ENCODE measurements around the gene BACH2. TPM values are rescaled to one million over a fixed set of nuclear protein-coding genes. Genes with fewer than 3 reads are reported as not detected.

Gene BACH2
- total and polyA plus RNA-seq, 2 experiments from 2014 or later, result under 0.01 TPM; not detected in 1

DNA sequence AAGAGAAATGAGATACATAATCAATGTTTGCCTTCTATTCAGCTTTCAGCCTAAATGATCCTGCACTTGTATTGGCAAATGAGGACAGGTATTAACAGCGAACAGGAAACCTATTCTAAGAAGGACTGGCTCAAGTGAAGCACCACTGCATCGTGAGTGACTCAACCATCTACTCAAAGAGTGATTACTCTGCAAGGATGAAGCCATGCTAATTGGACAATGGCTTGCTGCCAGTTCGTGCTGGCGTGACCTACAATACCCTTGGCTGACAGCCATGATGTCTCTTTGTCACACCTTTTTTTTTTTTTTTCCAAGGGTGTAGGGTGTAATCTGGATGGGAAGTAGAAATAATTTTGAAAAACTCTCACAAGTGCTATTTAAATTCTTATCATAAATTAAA lies 297.5 kb downstream of the BACH2 start:
- Histone ChIP-seq H3K9me2 (ENCODE audit: insufficient read depth) (no peaks in the 10 kb centered on the region), H3K4me3 (no peak overlapping the region), H3K36me3 (ENCODE audit: low read depth) (no peaks in the 10 kb centered on the region), H3K4me1 (ENCODE audit: insufficient read depth) (peaks cover 30% of the 10 kb centered on the region), H3K27ac (no peak overlapping the region), H3K79me2 (ENCODE audit: insufficient read depth) (no peaks in the 10 kb centered on the region), H3K9ac (no peak overlapping the region), H4K20me1 (ENCODE audit: insufficient read depth) (no peaks in the 10 kb centered on the region), H3F3A (ENCODE audit: insufficient read depth) (peaks cover 13% of the 10 kb centered on the region; the same call in 1 of the 2 replicates), H3K4me2 (ENCODE audit: unreplicated experiment) (no peak overlapping the region), H3K9me3 (ENCODE audit: low read depth) (no peaks in the 10 kb centered on the region), H2AFZ (no peak overlapping the region), H3K27me3 (replicated peaks; ENCODE audit: insufficient read depth) (no peaks in the 10 kb centered on the region)
- in situ Hi-C loops (cut with MboI), result no loop called here
- TF ChIP-seq EZH2phosphoT487 (IDR thresholded peaks at IDR 0.05; ENCODE audit: insufficient read depth, low read depth), result no peak
- no peak for TF ChIP-seq EZH2 (IDR thresholded peaks at IDR 0.05; ENCODE audit: insufficient read depth, poor library complexity, severe bottlenecking)
- 27 to 34% methylated on average over 4 of the region's 4 CpGs for WGBS, 2 experiments (ENCODE audit: low coverage in 1 of 2, low lambda C conversion rate in 2 of 2, missing lambda C conversion rate in 2 of 2)
- DNase-seq, result peak; percentile 57

DNA sequence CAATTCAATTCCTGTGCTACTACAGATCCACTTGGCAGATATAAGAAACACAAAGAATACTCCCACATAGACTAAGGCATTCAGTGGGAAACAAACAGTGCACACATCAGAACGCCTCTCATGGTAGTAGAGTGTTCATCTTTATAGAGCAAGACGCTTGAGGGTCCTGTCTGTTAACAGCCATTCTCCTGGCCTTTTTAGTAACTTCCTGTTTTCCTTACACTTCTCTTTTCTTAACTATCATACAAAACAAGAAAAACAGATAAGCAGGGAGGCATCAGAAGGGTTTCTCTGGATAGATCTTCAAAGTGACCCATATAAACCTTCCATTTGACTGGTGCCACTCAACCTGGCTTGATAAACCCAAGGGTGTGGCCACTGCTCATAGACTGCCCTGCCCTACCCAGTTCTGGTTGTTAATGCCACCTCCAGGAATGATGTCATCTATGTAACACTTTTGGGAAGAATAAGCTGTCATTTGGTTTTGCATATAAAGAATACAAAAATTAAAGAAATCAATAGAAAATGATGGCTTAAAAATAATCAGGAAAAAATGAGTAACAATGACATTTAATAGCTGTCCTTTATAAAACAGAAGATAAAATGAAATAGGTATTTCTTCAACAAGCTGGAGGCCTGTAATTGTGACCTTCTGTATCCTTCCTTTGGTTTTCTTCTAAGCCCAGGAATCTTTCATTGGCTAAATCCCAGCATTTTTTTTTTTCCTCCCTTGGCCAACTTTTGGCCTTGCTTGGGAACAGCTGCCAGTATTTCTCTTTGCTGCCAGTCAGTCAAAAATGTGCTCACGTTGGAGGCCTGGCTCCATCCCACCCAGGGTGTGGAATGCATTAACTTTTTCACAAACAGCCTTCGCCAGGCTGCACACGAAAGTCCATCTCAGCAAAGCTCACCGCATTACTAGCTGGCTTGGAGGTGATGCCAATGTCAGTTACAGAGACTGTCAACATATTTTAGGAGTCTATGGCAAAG lies 298.9 kb downstream of the BACH2 start:
- Histone ChIP-seq H4K20me1 (ENCODE audit: insufficient read depth) (no peaks in the 10 kb centered on the region), H3K9ac (no peak overlapping the region), H3K9me2 (ENCODE audit: insufficient read depth) (no peaks in the 10 kb centered on the region), H2AFZ (no peak overlapping the region), H3K27me3 (replicated peaks; ENCODE audit: insufficient read depth) (no peaks in the 10 kb centered on the region), H3K4me2 (ENCODE audit: unreplicated experiment) (no peak overlapping the region), H3F3A (ENCODE audit: insufficient read depth) (peaks cover 10% of the 10 kb centered on the region; the same call in 1 of the 2 replicates), H3K4me1 (ENCODE audit: insufficient read depth) (peaks cover 20% of the 10 kb centered on the region), H3K79me2 (ENCODE audit: insufficient read depth) (no peaks in the 10 kb centered on the region), H3K4me3 (no peak overlapping the region), H3K9me3 (ENCODE audit: low read depth) (no peaks in the 10 kb centered on the region), H3K36me3 (ENCODE audit: low read depth) (no peaks in the 10 kb centered on the region), H3K27ac (no peak overlapping the region)
- WGBS, 2 experiments (ENCODE audit: low coverage in 1 of 2, low lambda C conversion rate in 2 of 2, missing lambda C conversion rate in 2 of 2), result 64% methylated on average over 6 of the region's 6 CpGs
- TF ChIP-seq EZH2 (IDR thresholded peaks at IDR 0.05; ENCODE audit: insufficient read depth, poor library complexity, severe bottlenecking), result no peak
- no peak for TF ChIP-seq EZH2phosphoT487 (IDR thresholded peaks at IDR 0.05; ENCODE audit: insufficient read depth, low read depth)
- in situ Hi-C loops (cut with MboI), result no loop called here
- DNase-seq, result peak; percentile 20

DNA sequence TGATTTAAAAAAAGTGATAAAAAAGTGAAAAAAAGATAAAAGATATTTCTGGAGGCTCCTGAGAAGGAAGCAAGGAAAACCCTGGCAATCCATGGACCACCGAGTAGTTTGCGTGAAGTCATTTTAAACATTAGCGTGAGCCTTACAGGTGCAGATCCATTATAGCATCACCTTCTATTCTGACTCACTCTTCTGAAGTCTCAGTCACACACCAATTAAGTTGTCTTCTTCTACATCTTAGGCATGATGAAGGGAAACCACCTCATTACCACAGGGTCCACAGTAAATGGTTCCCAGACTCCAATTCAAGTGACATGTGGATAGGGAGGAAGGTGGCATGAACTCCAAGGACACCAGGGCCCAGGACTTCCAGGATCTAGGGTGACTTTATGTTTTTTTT lies 303.2 kb downstream of the BACH2 start:
- H2AFZ ChIP-seq, result no peak overlapping the region
- WGBS, 2 experiments (ENCODE audit: low coverage in 1 of 2, low lambda C conversion rate in 2 of 2, missing lambda C conversion rate in 2 of 2), result 97 to 100% methylated on average over 3 of the region's 3 CpGs
- H3K4me1 ChIP-seq (ENCODE audit: insufficient read depth), result peaks cover 29% of the 10 kb centered on the region
- no peaks in the 10 kb centered on the region for H3K27me3 ChIP-seq (replicated peaks; ENCODE audit: insufficient read depth)
- H3K4me2 ChIP-seq (ENCODE audit: unreplicated experiment), result no peak overlapping the region
- no peaks in the 10 kb centered on the region for H3K79me2 ChIP-seq (ENCODE audit: insufficient read depth)
- H3K27ac ChIP-seq, result no peak overlapping the region
- no peaks in the 10 kb centered on the region for H4K20me1 ChIP-seq (ENCODE audit: insufficient read depth)
- no peak for TF ChIP-seq EZH2 (IDR thresholded peaks at IDR 0.05; ENCODE audit: insufficient read depth, poor library complexity, severe bottlenecking)
- TF ChIP-seq EZH2phosphoT487 (IDR thresholded peaks at IDR 0.05; ENCODE audit: insufficient read depth, low read depth), result no peak
- no peak for DNase-seq
- peaks cover 24% of the 10 kb centered on the region for H3F3A ChIP-seq (ENCODE audit: insufficient read depth)
- in situ Hi-C loops (cut with MboI), result no loop called here
- no peaks in the 10 kb centered on the region for H3K36me3 ChIP-seq (ENCODE audit: low read depth)
- no peak overlapping the region for H3K9ac ChIP-seq
- H3K9me3 ChIP-seq (ENCODE audit: low read depth), result no peaks in the 10 kb centered on the region
- H3K9me2 ChIP-seq (ENCODE audit: insufficient read depth), result no peaks in the 10 kb centered on the region
- no peak overlapping the region for H3K4me3 ChIP-seq

DNA sequence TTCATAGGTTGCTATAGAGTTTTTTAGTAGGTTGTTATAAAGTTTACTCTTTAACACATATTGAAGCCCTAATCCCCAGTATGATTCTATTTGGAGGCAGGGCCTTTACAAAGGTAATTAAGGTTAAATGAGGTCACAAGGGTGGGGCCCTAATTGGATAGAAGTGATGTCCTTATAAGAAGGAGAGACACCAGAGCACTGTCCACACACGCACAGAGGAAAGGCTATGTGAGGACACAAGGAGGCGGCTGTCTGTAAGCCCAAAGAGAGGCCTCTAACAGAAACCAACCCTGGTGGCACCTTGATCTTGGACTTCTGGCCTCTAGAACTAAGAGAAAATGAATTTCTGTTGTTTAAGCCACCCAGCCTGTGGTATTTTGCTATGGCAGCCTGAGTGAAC lies 303.8 kb downstream of the BACH2 start:
- no peak overlapping the region for H3K4me3 ChIP-seq
- H3K9me3 ChIP-seq (ENCODE audit: low read depth), result no peaks in the 10 kb centered on the region
- H3K9me2 ChIP-seq (ENCODE audit: insufficient read depth), result no peaks in the 10 kb centered on the region
- H3F3A ChIP-seq (ENCODE audit: insufficient read depth), result peaks cover 25% of the 10 kb centered on the region
- no peak overlapping the region for H2AFZ ChIP-seq
- no peaks in the 10 kb centered on the region for H3K79me2 ChIP-seq (ENCODE audit: insufficient read depth)
- no peak overlapping the region for H3K27ac ChIP-seq
- no peaks in the 10 kb centered on the region for H4K20me1 ChIP-seq (ENCODE audit: insufficient read depth)
- H3K36me3 ChIP-seq (ENCODE audit: low read depth), result no peaks in the 10 kb centered on the region
- H3K4me2 ChIP-seq (ENCODE audit: unreplicated experiment), result no peak overlapping the region
- WGBS, 2 experiments (ENCODE audit: low coverage in 1 of 2, low lambda C conversion rate in 2 of 2, missing lambda C conversion rate in 2 of 2), result 89 to 92% methylated on average over 2 of the region's 2 CpGs
- peaks cover 23% of the 10 kb centered on the region for H3K4me1 ChIP-seq (ENCODE audit: insufficient read depth)
- in situ Hi-C loops (cut with MboI), result no loop called here
- H3K27me3 ChIP-seq (replicated peaks; ENCODE audit: insufficient read depth), result no peaks in the 10 kb centered on the region
- no peak for TF ChIP-seq EZH2phosphoT487 (IDR thresholded peaks at IDR 0.05; ENCODE audit: insufficient read depth, low read depth)
- no peak for TF ChIP-seq EZH2 (IDR thresholded peaks at IDR 0.05; ENCODE audit: insufficient read depth, poor library complexity, severe bottlenecking)
- DNase-seq, result no peak
- H3K9ac ChIP-seq, result no peak overlapping the region

Measured in GM23248 (cell line).